Activated CD8-positive, alpha-beta memory T cell treated with anti-CD3 and anti-CD28 coated beads for 1 hour (primary cell): ENCODE results near the gene FAM118B.
A peak's percentile ranks its signal among the peaks of the same experiment; 100 is the strongest.

Experiments used
- DNase-seq, 2 donors: peaks; one replicate each; pipeline ENCODE4 v3.0.0-alpha.2; 2020; ENCODE audit warnings: low read depth in 1 of 2; ENCODE audit errors: extremely low read depth in 1 of 2

The FAM118B gene

GRCh38 chr11:126267650-126268049 is 56.1 kb downstream of the FAM118B start:
- DNase-seq: no peak

GRCh38 chr11:126268361-126268707 is 56.8 kb downstream of the FAM118B start:
- no peak for DNase-seq

- peak; percentile 99 to 100 for DNase-seq
Observed at GRCh38 chr11:126268708-126269579, 57.4 kb downstream of the FAM118B start, which contains the start of the genes FOXRED1 and SRPRA. Gene FOXRED1 (plus strand): TSS chr11:126269154. CDS start chr11:126269207, 53 bp downstream. Gene SRPRA (minus strand): TSS chr11:126268895. CDS start chr11:126268804, 91 bp downstream.

GRCh38 chr11:126277322-126277721 is 65.7 kb downstream of the FAM118B start:
- DNase-seq: no peak

- no peak for DNase-seq
Observed at GRCh38 chr11:126277780-126278179, 66.2 kb downstream of the FAM118B start.

GRCh38 chr11:126279191-126279590 is 67.6 kb downstream of the FAM118B start:
- no peak for DNase-seq

- DNase-seq: no peak
Observed at GRCh38 chr11:126280595-126280994, 69.0 kb downstream of the FAM118B start.

- no peak for DNase-seq
Observed at GRCh38 chr11:126281245-126281644, 69.7 kb downstream of the FAM118B start.

- DNase-seq: no peak
Observed at GRCh38 chr11:126281666-126282175, 70.1 kb downstream of the FAM118B start.

GRCh38 chr11:126282361-126282735 is 70.8 kb downstream of the FAM118B start:
- DNase-seq: peak in 1 of 2 donors; percentile 9

- DNase-seq: peak in 1 of 2 donors; percentile 40
Observed at GRCh38 chr11:126282736-126283591, 71.4 kb downstream of the FAM118B start, which contains the start of gene TIRAP. Gene TIRAP (plus strand): TSS chr11:126283093. CDS start chr11:126290895, 7,802 bp downstream.

GRCh38 chr11:126284829-126285228 is 73.2 kb downstream of the FAM118B start:
- peak; percentile 73 to 74 for DNase-seq

GRCh38 chr11:126288237-126288636 is 76.7 kb downstream of the FAM118B start:
- no peak for DNase-seq

GRCh38 chr11:126290887-126291286 is 79.3 kb downstream of the FAM118B start:
- no peak for DNase-seq

GRCh38 chr11:126293726-126294125 is 82.1 kb downstream of the FAM118B start:
- DNase-seq: no peak

GRCh38 chr11:126297004-126297403 is 85.4 kb downstream of the FAM118B start:
- no peak for DNase-seq

GRCh38 chr11:126303623-126304456 is 92.3 kb downstream of the FAM118B start, which contains the start of gene DCPS:
Gene DCPS (plus strand): TSS chr11:126304060. CDS start chr11:126304081, 21 bp downstream.
- peak; percentile 45 to 74 for DNase-seq

GRCh38 chr11:126304457-126305075 is 93.0 kb downstream of the FAM118B start:
- no peak for DNase-seq

- no peak for DNase-seq
Observed at GRCh38 chr11:126305699-126306098, 94.1 kb downstream of the FAM118B start.

GRCh38 chr11:126307706-126308105 is 96.1 kb downstream of the FAM118B start:
- no peak for DNase-seq
